HL-60/S4 (cell line): ENCODE data around the gene ADAMTS2.
"Not testable (repeated sequence)": the region's sequence is repeated elsewhere in the genome, so short reads cannot be mapped to it uniquely, and the experiment has no call there.

Experiments used
- in situ Hi-C: fragments of 300-500 bp; cut with MboI; formaldehyde crosslinking; loops from 2 replicates; pipeline ENCODE4 v1.14.3; 2022; ENCODE audit warnings: low sequenced_read_pairs

The ADAMTS2 gene

DNA sequence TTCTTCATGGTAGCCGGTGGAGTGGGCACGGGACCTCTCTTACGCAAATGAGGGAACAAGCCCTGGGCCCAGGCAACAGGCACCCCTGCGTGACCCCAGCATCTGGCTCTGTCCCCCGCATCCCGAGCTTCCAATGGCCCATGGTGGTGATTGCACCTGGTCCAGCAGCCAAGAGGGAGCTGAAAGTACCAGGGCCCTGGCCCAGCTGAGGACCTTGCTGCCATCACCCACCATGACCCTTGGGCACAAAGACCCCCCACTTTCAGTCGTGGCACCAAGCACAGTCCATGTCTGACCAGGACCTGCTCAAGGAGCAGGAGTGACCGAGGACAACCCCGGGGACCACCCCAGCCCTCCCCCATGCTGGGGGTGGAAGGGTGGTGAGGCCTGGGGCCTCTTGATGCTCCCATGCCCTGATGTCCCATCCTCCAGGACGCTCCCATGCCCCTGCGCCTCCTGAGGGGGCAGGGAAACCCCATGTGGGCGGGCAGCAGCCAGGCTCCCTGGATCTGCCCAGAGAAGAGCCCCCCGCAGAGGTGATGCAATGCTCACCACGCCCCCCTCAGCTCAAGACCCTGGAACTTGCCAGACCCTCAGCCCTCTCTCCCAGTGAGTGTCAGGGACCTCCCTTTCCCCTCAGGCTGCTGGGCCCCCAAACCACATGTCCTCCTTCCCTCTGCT is 123.9 kb downstream of the ADAMTS2 start:
- in situ Hi-C loops: no loop called here

DNA sequence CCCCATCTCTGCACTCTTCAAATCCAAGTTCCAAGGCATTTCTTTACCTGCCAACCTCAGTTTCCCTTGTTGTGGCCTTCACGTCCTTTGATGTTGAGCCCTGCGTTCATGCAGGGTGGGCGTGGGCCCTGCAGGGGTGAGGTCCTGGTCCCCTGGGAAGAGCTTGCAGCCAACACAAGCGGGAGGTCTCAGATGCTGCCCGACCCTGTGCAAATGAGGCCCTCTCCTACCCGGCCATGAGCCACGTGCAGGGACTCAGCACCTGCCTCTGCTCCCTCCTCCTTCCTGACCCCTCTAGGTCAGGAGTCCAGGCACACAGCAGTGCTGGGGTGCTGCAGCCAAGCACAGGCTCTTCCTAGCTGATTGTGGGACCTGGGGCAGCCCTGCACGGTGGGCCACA is 124.5 kb downstream of the ADAMTS2 start:
- in situ Hi-C loops: no loop called here

DNA sequence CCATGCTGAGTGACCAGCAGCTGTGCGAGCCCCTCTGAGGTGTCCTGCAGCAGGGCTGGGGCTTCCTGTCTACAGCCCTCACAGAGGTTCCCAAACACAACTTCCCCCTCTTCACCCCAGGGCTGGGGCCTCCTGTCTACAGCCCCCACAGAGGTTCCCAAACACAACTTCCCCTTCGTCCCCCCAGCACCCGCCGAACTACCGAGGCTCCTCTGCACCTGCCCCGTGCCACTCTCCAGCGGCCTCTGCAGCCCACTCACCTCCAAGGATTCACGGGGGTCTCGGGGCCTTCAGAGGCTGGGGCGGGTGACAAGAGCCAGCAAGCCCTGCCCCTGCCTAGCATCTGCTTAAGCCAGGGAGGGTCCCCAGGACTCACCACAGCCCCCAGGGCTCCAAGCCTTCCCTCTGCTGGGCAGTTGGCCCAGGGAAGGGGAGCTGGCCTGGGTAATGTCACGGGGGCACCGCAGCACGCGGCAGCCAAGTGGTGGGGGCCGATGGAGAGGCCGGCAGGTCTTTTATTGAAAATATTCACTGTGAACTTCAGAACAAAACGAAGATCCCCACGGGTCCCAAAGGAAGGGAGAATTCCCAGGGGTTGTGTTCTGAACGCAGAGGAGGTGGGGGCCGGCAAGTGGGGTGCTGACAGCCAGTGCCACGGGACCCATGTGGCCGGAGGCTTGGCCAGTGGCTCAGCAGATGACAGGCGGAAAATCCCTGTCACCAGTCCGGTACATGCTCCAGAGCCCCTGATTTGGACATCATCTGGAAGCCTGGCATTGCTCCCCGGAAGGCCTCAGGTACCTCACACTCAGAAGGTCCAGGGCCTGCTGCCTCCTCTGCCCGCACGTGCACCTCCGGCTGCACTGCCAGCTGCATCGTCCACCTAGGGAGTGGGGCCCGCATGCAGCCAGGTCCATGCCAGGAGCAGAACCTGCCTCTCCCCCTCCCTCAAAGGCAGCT is 125.3 kb downstream of the ADAMTS2 start:
- in situ Hi-C loops: no loop called here

DNA sequence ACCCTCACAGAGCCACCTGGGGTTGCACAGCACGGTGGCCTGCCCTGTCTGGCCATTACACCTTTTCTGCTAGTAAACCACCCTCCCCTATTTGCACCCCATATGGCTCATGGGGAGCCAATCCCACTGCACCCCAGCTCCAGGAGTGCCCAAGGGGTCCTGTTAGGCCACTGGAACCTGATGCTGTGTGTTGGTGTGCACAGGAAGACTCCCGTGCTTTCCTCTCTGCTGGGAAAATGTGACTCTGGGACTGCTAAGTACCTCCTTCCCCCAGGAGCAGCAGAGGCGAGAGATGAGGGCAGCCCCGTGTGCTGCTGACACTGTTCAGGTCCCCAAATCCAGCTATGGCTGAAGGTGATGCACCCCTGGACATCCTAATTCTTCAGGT is 126.3 kb downstream of the ADAMTS2 start:
- in situ Hi-C loops: no loop called here

DNA sequence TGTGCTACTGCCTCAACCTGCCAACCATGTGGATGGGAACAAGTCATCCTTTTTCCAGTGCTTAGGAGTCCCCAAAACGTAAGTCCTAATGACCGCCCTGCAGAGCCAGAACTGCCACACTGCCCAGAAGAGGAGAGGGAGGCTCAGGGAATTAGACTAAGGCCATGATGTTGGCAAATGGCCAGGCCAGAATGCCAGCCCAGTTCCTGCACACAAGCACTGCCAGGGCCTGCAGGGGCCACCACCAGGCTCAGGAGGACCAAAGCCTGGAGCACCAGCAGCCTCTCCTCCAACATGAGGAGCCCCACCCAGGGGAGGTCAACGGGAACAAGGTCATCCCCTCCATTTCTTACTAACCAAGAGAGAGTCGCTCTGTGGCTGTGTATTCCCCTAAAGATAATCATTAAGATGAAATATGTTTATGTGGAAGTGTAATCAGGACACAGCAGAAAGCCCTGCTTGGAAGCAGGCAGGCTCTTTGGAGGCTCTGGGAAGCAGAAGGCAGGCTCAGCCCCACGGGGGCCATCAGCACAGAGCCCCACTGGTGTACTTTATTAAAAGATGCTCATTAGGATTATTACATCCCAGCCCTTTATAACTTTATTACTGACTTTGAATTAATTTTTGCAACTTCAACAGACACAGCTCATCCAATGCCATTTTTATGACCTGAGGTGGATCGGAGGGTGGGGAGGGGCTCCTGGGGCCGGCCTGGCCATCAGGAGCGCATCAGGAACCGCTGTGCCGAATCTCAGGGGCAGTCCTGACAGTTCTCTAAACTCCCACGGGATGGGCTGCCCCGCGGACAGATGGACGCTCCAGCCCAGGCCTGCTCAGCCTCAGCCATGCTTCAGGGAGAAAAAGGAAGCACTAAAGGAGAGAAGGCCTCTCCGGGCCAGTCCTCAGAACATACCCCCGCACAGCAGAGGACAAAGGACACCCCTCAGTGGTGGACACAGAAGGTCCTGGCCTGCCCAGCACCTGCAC is 127.0 kb downstream of the ADAMTS2 start:
- in situ Hi-C loops: no loop called here

DNA sequence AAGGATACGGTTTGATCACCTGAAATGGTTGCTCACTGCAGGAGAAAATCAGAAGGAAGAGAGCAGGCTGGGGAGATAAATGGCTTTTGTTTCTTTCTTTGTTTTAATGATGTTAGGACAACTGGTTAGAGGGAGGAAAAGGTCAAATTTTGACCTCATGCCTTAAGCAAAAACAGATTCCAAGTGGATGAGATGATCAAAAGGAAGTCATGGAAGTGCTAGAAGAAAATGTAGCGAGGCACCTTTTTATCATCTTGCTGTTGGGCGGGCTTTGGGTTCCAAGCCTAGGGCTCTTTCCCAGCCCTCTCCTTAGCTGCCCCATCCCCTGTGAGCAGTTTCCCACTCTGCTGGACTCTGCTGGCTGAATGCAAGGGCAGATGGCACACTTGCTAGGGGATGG is 127.9 kb downstream of the ADAMTS2 start:
- in situ Hi-C loops: no loop called here

DNA sequence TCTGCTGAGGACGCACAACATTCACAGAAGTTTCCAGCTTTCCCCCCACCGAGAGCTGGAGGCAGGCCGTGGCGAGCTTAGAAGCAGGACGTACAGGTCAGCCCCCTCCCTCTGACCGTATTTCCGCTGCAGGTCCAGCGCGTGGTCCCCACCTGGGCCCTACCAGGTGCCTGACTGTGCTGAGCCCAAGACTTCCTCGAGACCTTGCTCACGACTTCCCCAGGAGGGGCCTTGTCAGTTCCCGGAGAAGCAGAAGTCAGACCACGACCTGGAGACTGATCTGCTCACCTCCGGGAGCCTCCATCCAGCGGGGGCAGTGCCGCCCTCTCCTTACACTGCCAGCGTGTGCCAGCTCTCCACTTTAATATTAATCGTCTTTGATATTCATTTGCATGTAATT is 128.9 kb downstream of the ADAMTS2 start:
- in situ Hi-C loops: not testable (repeated sequence)

DNA sequence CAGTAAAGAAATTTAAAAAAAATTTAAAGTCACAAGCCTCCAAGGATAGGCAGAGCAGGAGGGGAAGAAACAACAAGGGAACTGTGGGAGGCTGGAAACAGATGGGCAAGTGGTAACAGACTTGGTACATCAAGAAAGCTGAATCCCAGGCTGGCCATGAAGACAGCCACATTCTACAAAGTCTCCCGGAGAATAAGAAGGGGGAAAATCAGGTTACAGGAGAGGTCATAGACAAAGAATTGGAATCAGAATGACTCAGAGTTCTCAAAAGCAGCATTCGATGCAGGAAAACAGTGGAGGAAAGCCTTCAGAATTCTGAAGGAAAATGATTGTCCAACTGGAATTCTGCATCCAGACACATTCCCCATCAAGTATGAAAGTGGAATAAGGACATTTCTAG is 129.7 kb downstream of the ADAMTS2 start:
- in situ Hi-C loops: no loop called here

DNA sequence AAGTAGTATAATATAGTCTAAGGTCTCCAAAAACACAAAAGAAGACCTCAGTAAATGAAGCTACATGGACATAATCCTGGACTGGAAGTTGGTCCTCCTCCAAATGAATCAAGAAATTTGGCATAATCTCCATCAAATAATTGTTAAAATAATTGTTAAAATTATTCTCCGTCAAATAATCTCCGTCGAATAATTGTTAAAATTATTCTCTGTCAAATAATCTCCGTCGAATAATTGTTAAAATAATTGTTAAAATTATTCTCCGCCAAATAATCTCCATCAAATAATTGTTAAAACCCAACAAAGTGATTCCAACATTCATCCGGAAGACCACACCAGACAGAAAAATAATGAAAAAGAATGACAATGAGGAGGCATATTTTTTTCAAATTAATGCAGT is 130.6 kb downstream of the ADAMTS2 start:
- in situ Hi-C loops: no loop called here

DNA sequence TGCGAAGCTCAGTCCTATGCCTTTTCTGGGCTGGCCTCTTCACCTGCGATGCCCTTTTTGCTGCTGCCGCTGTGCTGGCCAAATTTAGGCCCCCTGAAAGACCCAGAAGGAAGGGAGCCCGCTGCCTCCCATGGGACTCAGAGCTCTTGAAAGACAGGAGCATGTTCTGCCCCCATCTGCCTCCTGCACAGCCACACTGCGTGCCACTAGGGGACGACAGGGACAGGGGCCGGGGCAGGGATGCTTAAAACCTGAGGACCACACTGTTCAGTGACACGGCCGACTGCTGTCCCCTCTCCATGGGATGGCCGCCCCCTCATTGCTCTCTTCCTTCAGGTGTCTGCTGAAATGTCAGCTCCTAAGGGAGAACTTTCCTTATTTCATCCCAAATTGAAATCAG is 132.4 kb downstream of the ADAMTS2 start:
- in situ Hi-C loops: no loop called here

DNA sequence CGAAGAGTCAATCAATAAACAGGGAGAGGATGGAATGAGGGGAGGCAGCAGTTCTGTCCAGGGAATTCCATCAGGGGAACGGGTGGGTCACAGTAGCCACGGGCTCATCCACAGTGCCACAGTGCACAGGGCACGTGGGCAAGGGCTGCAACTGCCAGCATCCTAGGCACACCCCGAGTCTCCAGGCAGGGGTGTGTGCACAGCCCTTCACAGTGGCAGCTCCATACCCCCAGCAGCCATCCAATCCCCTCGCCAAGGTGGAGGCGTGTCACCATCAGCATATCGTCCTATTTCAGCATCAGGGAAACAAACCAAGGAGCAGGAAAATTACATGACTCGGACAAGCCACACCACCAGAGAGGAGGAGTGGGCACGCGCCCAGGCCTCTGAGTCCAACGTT is 133.6 kb downstream of the ADAMTS2 start:
- in situ Hi-C loops: no loop called here

DNA sequence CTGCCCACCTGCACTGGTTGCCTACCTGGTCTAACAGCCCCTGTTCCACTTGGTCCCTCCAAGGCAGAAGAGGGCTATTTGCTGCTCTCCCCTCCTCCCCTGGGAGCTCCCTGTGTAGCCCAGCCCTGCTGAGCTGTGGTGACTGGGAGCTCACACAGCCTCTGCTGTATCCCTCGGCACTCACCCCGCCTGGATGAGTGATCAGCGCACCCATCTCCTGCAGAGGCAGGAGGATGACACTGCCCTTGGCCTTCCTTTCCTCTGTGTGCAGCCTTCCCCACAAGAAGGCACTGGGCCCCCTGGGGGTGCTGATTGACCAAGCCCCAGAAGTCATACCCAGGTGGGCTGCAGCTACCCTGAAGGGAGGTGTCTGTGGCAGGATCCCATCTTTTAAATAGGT is 134.2 kb downstream of the ADAMTS2 start:
- in situ Hi-C loops: no loop called here

DNA sequence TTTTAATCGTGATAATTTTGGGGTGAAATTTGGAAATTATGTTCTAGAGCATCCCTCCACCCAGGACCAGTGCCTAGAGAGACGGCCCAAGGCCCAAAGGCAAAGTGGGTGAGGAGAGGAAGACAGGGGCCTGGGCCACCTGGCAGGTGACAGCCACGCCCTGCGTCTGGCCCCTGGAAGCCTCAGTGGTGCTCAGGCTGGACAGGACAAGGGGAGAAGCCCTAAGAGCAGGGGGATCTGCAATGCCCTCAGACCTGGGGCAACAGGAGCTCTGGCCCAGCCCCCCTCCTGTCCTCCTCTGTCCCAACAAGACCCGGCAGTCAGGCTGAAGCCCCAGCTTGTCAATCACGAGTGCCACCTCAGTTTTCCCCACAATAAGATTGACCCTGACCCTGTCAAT is 134.8 kb downstream of the ADAMTS2 start:
- in situ Hi-C loops: no loop called here

DNA sequence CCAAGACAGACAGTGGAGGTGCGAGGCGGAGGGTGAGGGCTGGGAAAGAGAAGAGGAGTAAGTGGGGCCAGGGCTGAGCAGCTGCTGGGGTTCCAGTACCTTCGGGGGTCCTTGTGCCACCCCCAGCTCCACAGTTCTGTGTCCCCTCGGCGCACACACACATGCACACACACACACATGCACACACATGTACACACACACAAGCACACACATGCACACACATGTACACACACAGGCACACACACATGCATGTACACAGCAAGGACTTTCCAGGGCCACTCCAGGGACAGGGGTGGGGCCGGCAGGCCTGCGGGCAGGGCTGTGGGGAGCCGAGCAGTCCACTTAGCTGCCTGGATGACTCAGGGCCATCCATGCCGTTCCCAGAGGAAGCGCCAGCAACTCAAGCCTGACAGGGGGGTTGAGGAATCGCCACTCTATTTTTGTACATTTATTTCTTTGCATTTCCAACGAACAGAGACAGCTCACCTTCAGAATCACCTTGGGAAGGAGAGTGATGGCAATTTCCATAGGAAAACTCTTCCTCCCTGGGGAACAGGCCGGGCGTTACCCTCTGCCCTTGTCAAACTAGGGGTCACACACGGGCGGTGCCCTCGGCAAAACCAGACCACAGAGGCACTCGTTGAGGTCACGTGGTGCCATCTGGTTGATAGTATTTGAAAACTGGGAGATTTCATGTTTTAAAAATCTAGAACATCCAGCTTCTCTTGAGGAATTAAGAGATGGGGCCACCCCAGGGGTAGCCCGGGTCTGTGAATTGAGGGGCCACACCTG is 135.7 kb downstream of the ADAMTS2 start:
- in situ Hi-C loops: no loop called here

DNA sequence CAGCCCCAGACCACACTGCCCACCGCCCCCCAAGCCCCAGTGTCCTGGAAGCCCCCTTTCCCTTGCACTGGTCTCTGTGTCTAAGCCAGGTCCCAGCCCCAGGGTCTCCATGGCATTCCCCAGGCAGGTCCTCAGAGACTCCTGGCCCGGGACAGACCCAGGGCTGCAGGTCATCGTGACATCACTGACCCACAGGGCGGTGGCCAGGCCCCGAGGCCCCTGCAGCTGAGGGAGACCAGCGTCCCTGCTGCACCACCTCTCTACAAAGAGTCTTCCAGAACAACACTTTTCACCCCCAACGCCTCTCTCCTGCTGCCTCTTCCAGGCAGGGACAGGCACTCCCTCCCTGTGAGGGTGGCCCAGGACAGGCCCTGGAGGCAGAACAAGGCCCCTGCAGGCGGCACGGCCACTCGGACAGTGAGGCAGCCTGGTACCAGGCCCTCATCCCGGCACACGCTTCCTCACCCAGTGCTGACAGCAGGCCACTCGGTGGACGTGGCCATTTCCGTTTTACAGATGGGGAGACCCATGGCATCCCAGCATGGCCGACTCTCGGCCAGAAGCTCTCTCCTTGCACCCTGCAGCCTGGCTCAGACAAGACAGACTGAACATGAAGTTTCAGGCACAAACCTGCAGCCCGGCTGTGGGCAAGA is 136.4 kb downstream of the ADAMTS2 start:
- in situ Hi-C loops: no loop called here

DNA sequence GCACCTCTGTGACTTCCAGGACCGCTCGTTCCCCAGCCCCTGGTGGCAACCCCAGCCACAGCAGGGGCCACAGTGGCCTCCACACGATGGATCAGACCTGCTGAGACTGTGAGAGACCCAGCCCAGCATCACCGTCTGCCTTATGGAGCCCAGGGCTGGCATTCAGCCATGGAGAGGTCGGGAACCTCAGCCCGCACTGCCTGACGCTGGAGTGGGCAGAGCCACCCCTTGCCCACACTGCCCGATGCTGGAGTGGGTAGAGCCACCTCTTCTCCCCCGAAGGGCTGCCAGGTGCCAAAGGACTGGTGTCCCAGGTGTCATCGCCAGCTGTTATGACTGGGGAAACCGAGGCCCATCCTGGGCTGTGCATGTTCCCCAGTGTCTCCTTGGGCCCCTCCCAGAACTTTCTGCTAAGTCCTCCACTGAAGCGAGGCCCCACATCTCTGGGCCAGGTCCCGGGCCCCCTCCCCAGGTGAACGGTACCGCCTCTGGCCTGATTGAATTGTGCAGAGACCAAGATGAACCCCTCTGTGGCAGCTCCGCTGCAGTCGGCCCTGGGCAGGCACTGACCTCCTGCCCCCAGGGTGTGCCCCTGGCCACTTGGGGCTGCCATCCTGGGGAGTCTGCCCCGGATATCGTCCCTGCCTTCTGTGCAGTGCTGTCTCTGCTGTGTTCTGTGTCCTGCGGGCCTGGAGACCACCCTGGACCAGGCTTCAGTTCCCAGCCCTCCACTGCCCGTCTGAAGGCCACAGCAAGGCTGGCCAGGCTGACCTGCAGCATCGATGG is 137.1 kb downstream of the ADAMTS2 start:
- in situ Hi-C loops: no loop called here

DNA sequence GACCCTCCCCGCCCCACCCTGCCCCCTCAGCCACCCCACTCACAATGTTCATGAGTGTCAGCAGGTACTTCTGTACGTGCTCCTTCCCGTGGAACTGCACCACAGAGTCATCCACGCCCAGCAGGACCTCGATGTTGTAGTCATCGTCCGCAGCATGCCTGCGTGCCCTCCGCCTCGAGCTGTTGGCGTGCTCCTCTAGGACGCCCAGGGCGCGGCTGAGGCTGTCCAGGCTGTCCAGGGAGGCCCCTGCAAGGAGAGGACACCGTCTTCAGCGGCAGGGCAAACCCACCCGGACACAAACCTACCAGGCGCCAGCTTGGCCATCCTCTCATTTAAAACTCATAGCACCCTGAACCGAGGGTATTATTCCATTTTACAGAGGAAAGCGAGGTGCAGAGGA is 137.8 kb downstream of the ADAMTS2 start:
- in situ Hi-C loops: no loop called here

DNA sequence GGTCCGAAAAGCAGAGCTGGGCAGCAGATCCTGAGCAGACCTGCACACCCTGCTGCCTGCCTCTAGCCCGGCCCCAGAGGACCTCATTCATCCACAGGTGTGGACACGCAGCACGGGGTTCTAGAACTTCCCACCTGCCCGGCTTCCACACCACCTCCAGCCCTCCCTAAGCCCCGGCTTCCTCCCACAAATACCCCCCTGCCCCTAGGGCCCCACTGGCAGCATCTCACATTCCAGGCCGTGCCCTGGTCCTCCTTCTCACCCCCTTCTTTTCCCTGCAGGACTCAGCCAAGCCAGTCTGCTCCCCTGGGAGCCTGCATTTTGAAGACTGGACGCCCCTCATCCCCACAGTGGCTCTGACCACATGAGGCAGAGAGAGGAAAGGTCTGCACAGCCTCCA is 138.9 kb downstream of the ADAMTS2 start:
- in situ Hi-C loops: no loop called here

DNA sequence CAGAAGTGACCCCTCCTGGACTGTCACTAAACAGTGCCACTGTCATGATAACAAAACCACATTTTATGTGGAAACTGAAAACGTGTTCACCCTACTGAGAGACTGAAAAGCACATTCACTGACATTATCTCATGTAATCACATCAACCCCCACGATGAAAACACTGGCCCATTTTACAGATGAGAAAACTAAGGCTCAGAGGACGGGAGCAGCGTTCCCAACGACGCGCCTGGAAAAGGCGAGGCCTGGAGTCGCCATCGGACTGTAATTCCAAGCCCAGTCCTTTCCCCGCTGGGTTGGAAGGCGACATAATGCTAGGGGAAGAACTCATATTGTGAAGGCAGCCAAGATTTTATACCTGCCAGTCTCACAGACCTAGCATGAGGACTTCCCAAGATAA is 140.0 kb downstream of the ADAMTS2 start:
- in situ Hi-C loops: no loop called here
